T1000 (cell line): ENCODE results near the gene KLRK1.
"Not testable (repeated sequence)": the region's sequence is repeated elsewhere in the genome, so short reads cannot be mapped to it uniquely, and the experiment has no call there.

Experiments used
- DNase-seq: peaks from one replicate; lab custom pipeline; 2025; ENCODE audit warnings: mixed read lengths; lab: John Stamatoyannopoulos, UW

KLRK1 gene

GRCh38 chr12:10389904-10390303 lies at the start of gene KLRK1:
Gene KLRK1 (minus strand): TSS chr12:10390041. CDS start chr12:10388810, 1,231 bp downstream.
- no peak for DNase-seq

- not testable (repeated sequence) for DNase-seq
Measured at GRCh38 chr12:10437601-10438000, 47.8 kb upstream of the KLRK1 start.

- DNase-seq = peak; percentile 32
Measured at GRCh38 chr12:10435816-10436215, 46.0 kb upstream of the KLRK1 start, which contains the start of gene KLRC2. Gene KLRC2 (minus strand): TSS chr12:10436010. CDS start chr12:10435986, 24 bp downstream.

GRCh38 chr12:10430623-10431022 lies 40.8 kb upstream of the KLRK1 start:
- DNase-seq = not testable (repeated sequence)

- not testable (repeated sequence) for DNase-seq
Measured at GRCh38 chr12:10425938-10426337, 36.1 kb upstream of the KLRK1 start.

- DNase-seq = not testable (repeated sequence)
Measured at GRCh38 chr12:10424260-10424899, 34.5 kb upstream of the KLRK1 start.

- DNase-seq = not testable (repeated sequence)
Measured at GRCh38 chr12:10422159-10422558, 32.3 kb upstream of the KLRK1 start.

GRCh38 chr12:10420334-10420733 lies 30.5 kb upstream of the KLRK1 start, which contains the start of gene KLRC3:
Gene KLRC3 (minus strand): TSS chr12:10420595. CDS start chr12:10420550, 45 bp downstream.
- not testable (repeated sequence) for DNase-seq

- DNase-seq = no peak
Measured at GRCh38 chr12:10409392-10409791, 19.6 kb upstream of the KLRK1 start, which contains the start of gene KLRC4. Gene KLRC4 (minus strand): TSS chr12:10409757. CDS start chr12:10409575, 182 bp downstream.

GRCh38 chr12:10408842-10409241 lies 19.0 kb upstream of the KLRK1 start:
- no peak for DNase-seq

GRCh38 chr12:10406725-10407124 lies 16.9 kb upstream of the KLRK1 start:
- no peak for DNase-seq

GRCh38 chr12:10405294-10405693 lies 15.5 kb upstream of the KLRK1 start:
- DNase-seq = no peak

- DNase-seq = no peak
Measured at GRCh38 chr12:10404798-10405197, 15.0 kb upstream of the KLRK1 start.

GRCh38 chr12:10400829-10401228 lies 11.0 kb upstream of the KLRK1 start:
- DNase-seq = no peak

- DNase-seq = no peak
Measured at GRCh38 chr12:10398168-10398567, 8.3 kb upstream of the KLRK1 start.

- DNase-seq = no peak
Measured at GRCh38 chr12:10397296-10397695, 7.5 kb upstream of the KLRK1 start.

GRCh38 chr12:10396176-10396575 lies 6.3 kb upstream of the KLRK1 start:
- DNase-seq = not testable (repeated sequence)

- DNase-seq = peak; percentile 47
Measured at GRCh38 chr12:10395390-10395998, 5.7 kb upstream of the KLRK1 start.

GRCh38 chr12:10394531-10395152 lies 4.8 kb upstream of the KLRK1 start:
- DNase-seq = not testable (repeated sequence)

GRCh38 chr12:10393291-10393690 lies 3.5 kb upstream of the KLRK1 start:
- DNase-seq = no peak

GRCh38 chr12:10392394-10392930 lies 2.6 kb upstream of the KLRK1 start:
- no peak for DNase-seq

GRCh38 chr12:10390991-10391390 lies 1.1 kb upstream of the KLRK1 start:
- not testable (repeated sequence) for DNase-seq
